Germinal center (tissue), 1 donor: Measurements from ENCODE around the gene MYOM1.
"Not testable (repeated sequence)": the region's sequence is repeated elsewhere in the genome, so short reads cannot be mapped to it uniquely, and the experiment has no call there.

Experiments
- DNase-seq: peaks from one replicate; pipeline ENCODE4 v3.0.0; 2012; ENCODE audit warnings: mixed read lengths, low spot score

MYOM1 gene

GRCh38 chr18:3025544-3025943, 194.2 kb downstream of the MYOM1 start:
- DNase-seq, result no peak

DNA sequence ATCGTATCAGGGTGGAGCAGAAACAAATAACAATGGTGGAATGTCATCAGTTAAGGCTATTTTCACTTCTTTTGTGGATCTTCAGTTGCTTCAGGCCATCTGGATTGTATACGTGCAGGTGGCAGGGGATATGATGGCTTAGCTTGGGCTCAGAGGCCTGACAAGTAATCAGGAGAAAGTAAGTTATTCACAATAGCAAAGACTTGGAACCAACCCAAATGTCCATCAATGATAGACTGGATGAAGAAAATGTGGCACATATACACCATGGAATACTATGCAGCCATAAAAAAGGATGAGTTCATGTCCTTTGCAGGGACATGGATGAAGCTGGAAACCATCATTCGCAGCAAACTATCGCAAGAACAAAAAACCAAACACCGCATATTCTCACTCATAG, 196.2 kb downstream of the MYOM1 start:
- not testable (repeated sequence) for DNase-seq
